H9 (cell line): ENCODE data around the gene INTS6L. TPM values are rescaled to one million over a fixed set of nuclear protein-coding genes. Genes with fewer than 3 reads are reported as not detected.

ENCODE experiments used
- DNase-seq: peaks from one replicate; pipeline ENCODE4 v3.0.0-alpha.2; 2017
- H2AFZ ChIP-seq: one replicate; pipeline ENCODE4 v1.6.1; 2013; ENCODE audit warnings: mild to moderate bottlenecking, low read length, control low read depth, moderate library complexity
- H2AK5ac ChIP-seq: 2 replicates; pipeline ENCODE4 v1.6.1; 2013; ENCODE audit warnings: low read length, control low read depth, mixed read lengths; ENCODE audit not compliant: insufficient read length
- H2BK120ac ChIP-seq: one replicate; pipeline ENCODE4 v1.6.1; 2013; ENCODE audit warnings: low read depth, mild to moderate bottlenecking, low read length, control low read depth, inconsistent platforms; ENCODE audit not compliant: poor library complexity, severe bottlenecking
- H2BK12ac ChIP-seq: 2 replicates; pipeline ENCODE4 v1.6.1; 2013; ENCODE audit warnings: low read length, control low read depth, mixed read lengths, low read depth; ENCODE audit not compliant: insufficient read length
- H2BK15ac ChIP-seq: 2 replicates; pipeline ENCODE4 v1.6.1; 2013; ENCODE audit warnings: low read depth, low read length, control low read depth
- H2BK20ac ChIP-seq: one replicate; pipeline ENCODE4 v1.6.1; 2013; ENCODE audit warnings: low read depth, mild to moderate bottlenecking, low read length, control low read depth, inconsistent platforms; ENCODE audit not compliant: poor library complexity, severe bottlenecking
- H2BK5ac ChIP-seq: 2 replicates; pipeline ENCODE4 v1.6.1; 2013; ENCODE audit warnings: low read length, control low read depth, mixed read lengths; ENCODE audit not compliant: insufficient read length
- H3K14ac ChIP-seq: 2 replicates; pipeline ENCODE4 v1.6.1; 2013; ENCODE audit warnings: low read length, control low read depth; ENCODE audit not compliant: insufficient read depth
- H3K18ac ChIP-seq: 2 replicates; pipeline ENCODE4 v1.6.1; 2013; ENCODE audit warnings: low read depth, mild to moderate bottlenecking, mixed read lengths, low read length, control low read depth; ENCODE audit not compliant: insufficient read length
- H3K23ac ChIP-seq: 2 replicates; pipeline ENCODE4 v1.6.1; 2013; ENCODE audit warnings: low read length, control low read depth, mixed read lengths, low read depth; ENCODE audit not compliant: insufficient read length
- H3K23me2 ChIP-seq: 2 replicates; pipeline ENCODE4 v1.6.1; 2013; ENCODE audit warnings: low read depth, mild to moderate bottlenecking, mixed read lengths, low read length, control low read depth; ENCODE audit not compliant: insufficient read length, poor library complexity, severe bottlenecking
- H3K27ac ChIP-seq: 2 replicates; pipeline ENCODE4 v1.5.1; 2013; ENCODE audit warnings: low read length, control low read depth, mixed read lengths, low read depth; ENCODE audit not compliant: insufficient read length
- H3K27me3 ChIP-seq: 2 replicates; pipeline ENCODE4 v1.6.1; 2013; ENCODE audit warnings: low read length, control low read depth, inconsistent platforms; ENCODE audit not compliant: insufficient read depth
- H3K4ac ChIP-seq: 2 replicates; pipeline ENCODE4 v1.6.1; 2013; ENCODE audit warnings: low read depth, mild to moderate bottlenecking, control low read depth, inconsistent platforms, low read length, moderate library complexity
- H3K4me1 ChIP-seq: 2 replicates; pipeline ENCODE4 v1.6.1; 2013; ENCODE audit warnings: low read length, control low read depth, inconsistent platforms; ENCODE audit not compliant: insufficient read depth
- H3K4me2 ChIP-seq: 2 replicates; pipeline ENCODE4 v1.6.1; 2013; ENCODE audit warnings: low read length, control low read depth, mixed read lengths; ENCODE audit not compliant: insufficient read length, insufficient read depth
- H3K56ac ChIP-seq: 2 replicates; pipeline ENCODE4 v1.6.1; 2013; ENCODE audit warnings: low read depth, mild to moderate bottlenecking, mixed read lengths, low read length, control low read depth; ENCODE audit not compliant: insufficient read length
- H3K79me1 ChIP-seq: 2 replicates; pipeline ENCODE4 v1.6.1; 2013; ENCODE audit warnings: low read depth, mild to moderate bottlenecking, moderate library complexity, low read length, control low read depth, inconsistent platforms; ENCODE audit not compliant: insufficient read depth, poor library complexity, severe bottlenecking
- H3K79me2 ChIP-seq: 2 replicates; pipeline ENCODE4 v1.6.1; 2013; ENCODE audit warnings: low read length, control low read depth, inconsistent platforms; ENCODE audit not compliant: insufficient read depth
- H3K9ac ChIP-seq: 2 replicates; pipeline ENCODE4 v1.6.1; 2013; ENCODE audit warnings: low read length, control low read depth, mixed read lengths; ENCODE audit not compliant: insufficient read length; ENCODE audit errors: extremely low read depth
- H3K9me3 ChIP-seq: one replicate; pipeline ENCODE4 v1.6.1; 2013; ENCODE audit warnings: low read depth, low read length, inconsistent platforms; ENCODE audit not compliant: control insufficient read depth
- H3T11ph ChIP-seq: one replicate; pipeline ENCODE4 v1.6.1; 2013; ENCODE audit warnings: mild to moderate bottlenecking, low read length, control low read depth, inconsistent platforms
- H4K20me1 ChIP-seq: one replicate; pipeline ENCODE4 v1.6.1; 2013; ENCODE audit not compliant: control insufficient read depth, insufficient read length, insufficient read depth
- H4K5ac ChIP-seq: 2 replicates; pipeline ENCODE4 v1.6.1; 2013; ENCODE audit warnings: low read depth, mild to moderate bottlenecking, mixed read lengths, low read length, control low read depth; ENCODE audit not compliant: insufficient read length
- H4K8ac ChIP-seq: replicated peaks from 2 replicates; pipeline ENCODE4 v1.6.1; 2013; ENCODE audit warnings: low read length, control low read depth, mixed read lengths, low read depth; ENCODE audit not compliant: insufficient read length
- H4K91ac ChIP-seq: 2 replicates; pipeline ENCODE4 v1.6.1; 2013; ENCODE audit warnings: low read depth, mild to moderate bottlenecking, moderate library complexity, mixed read lengths, low read length, control low read depth; ENCODE audit not compliant: insufficient read length
- H3K27ac Mint-ChIP-seq, 3 experiments: 2 replicates in 2 of 3; 3 replicates in 1 of 3; pipeline ENCODE4 v1.8.0; 2020 to 2021; ENCODE audit warnings: mixed read lengths in 3 of 3, mild to moderate bottlenecking in 1 of 3, moderate library complexity in 1 of 3
- H3K27me3 Mint-ChIP-seq: 2 replicates; pipeline ENCODE4 v1.8.0; 2021; ENCODE audit warnings: low read depth, mild to moderate bottlenecking, moderate library complexity, mixed read lengths
- H3K36me3 Mint-ChIP-seq, 3 experiments: 2 replicates in 2 of 3; 3 replicates in 1 of 3; pipeline ENCODE4 v1.8.0; 2020 to 2021; ENCODE audit warnings: low read depth in 3 of 3, mixed read lengths in 3 of 3; ENCODE audit not compliant: insufficient read depth in 1 of 3
- H3K4me1 Mint-ChIP-seq, 2 experiments: 2 replicates each; pipeline ENCODE4 v1.8.0; 2020; ENCODE audit warnings: mixed read lengths in 2 of 2
- H3K4me3 Mint-ChIP-seq, 2 experiments: 2 replicates in 1 of 2; 3 replicates in 1 of 2; pipeline ENCODE4 v1.8.0; 2020 to 2021; ENCODE audit warnings: mild to moderate bottlenecking in 2 of 2, mixed read lengths in 2 of 2, moderate library complexity in 1 of 2
- H3K9me3 Mint-ChIP-seq, 2 experiments: 2 replicates in 1 of 2; 3 replicates in 1 of 2; pipeline ENCODE4 v1.8.0; 2020; ENCODE audit warnings: mild to moderate bottlenecking in 2 of 2, mixed read lengths in 2 of 2, moderate library complexity in 1 of 2
- WGBS: extraction: QIAGEN DNeasy Blood & Tissue Kit; methylation state at CpG from one replicate; pipeline ENCODE4 v1.1.7; 2013; ENCODE audit warnings: missing lambda C conversion rate, low lambda C conversion rate, mixed read lengths; ENCODE audit not compliant: insufficient read length; ENCODE audit errors: extremely low coverage; 5-methylcytosine and 5-hydroxymethylcytosine counted together
- total RNA-seq: library from RNA; stranded (reverse); gene quantifications from 2 replicates; pipeline ENCODE4 v1.2.1, GENCODE V29; 2021
- TF ChIP-seq, protein P1 (sequence below): fragments of 200-600 bp; sonication (generic); conservative IDR thresholded peaks from 3 replicates; pipeline ENCODE4 v1.8.0; 2021; ENCODE audit warnings: antibody characterized with exemption, mild to moderate bottlenecking

INTS6L gene
- total RNA-seq, 1 experiment from 2014 or later = 7.8 TPM

GRCh38 chrX:135489542-135489941 is 30.9 kb upstream of the INTS6L start:
- H4K5ac ChIP-seq = no peak overlapping the region
- no peak overlapping the region for H3K18ac ChIP-seq
- no peak overlapping the region for H2BK12ac ChIP-seq
- no peak overlapping the region for H2BK20ac ChIP-seq
- H3K4me3 Mint-ChIP-seq = no peak overlapping the region
- H3K4ac ChIP-seq = no peak overlapping the region
- 0 out of 7 replicates have a peak, but pooled peaks cover 0 to 3% (median 0%) of the 10 kb centered on the region in 3 experiments for H3K36me3 Mint-ChIP-seq
- no peak overlapping the region for H4K91ac ChIP-seq
- no peaks in the 10 kb centered on the region for H3K23me2 ChIP-seq
- H3K4me1 ChIP-seq = no peaks in the 10 kb centered on the region
- H3K56ac ChIP-seq = no peak overlapping the region
- DNase-seq = no peak
- no peak overlapping the region for H4K8ac ChIP-seq
- no peaks in the 10 kb centered on the region for H4K20me1 ChIP-seq
- H3K27ac ChIP-seq = no peak overlapping the region
- WGBS = no CpG with 5 or more reads among the region's 1 CpG
- H3K4me2 ChIP-seq = no peak overlapping the region
- no peak overlapping the region for H2BK15ac ChIP-seq
- H3K9me3 Mint-ChIP-seq = peaks cover 42 to 59% of the 10 kb centered on the region in 2 experiments
- TF ChIP-seq, protein P1, sequence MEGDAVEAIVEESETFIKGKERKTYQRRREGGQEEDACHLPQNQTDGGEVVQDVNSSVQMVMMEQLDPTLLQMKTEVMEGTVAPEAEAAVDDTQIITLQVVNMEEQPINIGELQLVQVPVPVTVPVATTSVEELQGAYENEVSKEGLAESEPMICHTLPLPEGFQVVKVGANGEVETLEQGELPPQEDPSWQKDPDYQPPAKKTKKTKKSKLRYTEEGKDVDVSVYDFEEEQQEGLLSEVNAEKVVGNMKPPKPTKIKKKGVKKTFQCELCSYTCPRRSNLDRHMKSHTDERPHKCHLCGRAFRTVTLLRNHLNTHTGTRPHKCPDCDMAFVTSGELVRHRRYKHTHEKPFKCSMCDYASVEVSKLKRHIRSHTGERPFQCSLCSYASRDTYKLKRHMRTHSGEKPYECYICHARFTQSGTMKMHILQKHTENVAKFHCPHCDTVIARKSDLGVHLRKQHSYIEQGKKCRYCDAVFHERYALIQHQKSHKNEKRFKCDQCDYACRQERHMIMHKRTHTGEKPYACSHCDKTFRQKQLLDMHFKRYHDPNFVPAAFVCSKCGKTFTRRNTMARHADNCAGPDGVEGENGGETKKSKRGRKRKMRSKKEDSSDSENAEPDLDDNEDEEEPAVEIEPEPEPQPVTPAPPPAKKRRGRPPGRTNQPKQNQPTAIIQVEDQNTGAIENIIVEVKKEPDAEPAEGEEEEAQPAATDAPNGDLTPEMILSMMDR = no peak
- no peak overlapping the region for H3K14ac ChIP-seq
- no peak overlapping the region for H2AFZ ChIP-seq
- peaks cover 14% of the 10 kb centered on the region for H3K9me3 ChIP-seq
- no peaks in the 10 kb centered on the region for H3K4me1 Mint-ChIP-seq
- H3K27ac Mint-ChIP-seq = no peak overlapping the region
- H3K27me3 Mint-ChIP-seq = no peaks in the 10 kb centered on the region; the same call in 1 of the 2 replicates
- H3K23ac ChIP-seq = no peak overlapping the region
- H3K9ac ChIP-seq = no peak overlapping the region
- H2BK5ac ChIP-seq = no peak overlapping the region
- H2BK120ac ChIP-seq = no peak overlapping the region
- no peaks in the 10 kb centered on the region for H3K79me2 ChIP-seq
- no peaks in the 10 kb centered on the region for H3K27me3 ChIP-seq
- no peak overlapping the region for H2AK5ac ChIP-seq
- no peaks in the 10 kb centered on the region for H3K79me1 ChIP-seq
- no peak overlapping the region for H3T11ph ChIP-seq
